ENCODE measurements around the gene VAC14.
"Not testable (repeated sequence)": the region's sequence is repeated elsewhere in the genome, so short reads cannot be mapped to it uniquely, and the experiment has no call there.

The VAC14 gene

DNA sequence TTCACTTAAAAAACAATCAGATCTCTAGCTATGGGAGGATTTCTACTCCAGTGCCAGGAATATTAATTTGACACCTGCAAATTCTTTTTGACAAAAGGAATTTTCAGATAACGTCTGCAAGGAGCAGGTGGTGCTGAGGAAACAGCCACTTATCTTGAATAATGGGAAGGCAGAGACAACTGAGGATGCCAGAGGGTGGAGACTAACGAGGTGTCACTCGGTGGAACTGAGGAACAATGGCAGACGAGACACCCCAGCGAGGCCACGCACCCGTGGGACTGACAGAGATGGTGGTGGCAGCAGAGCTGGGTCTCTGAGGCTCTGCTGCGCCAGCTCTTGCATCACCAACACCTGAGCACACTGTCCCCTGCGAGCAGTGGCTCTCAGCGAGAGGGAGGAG lies 42.2 kb downstream of the VAC14 start:
- DNase-seq: no peak

DNA sequence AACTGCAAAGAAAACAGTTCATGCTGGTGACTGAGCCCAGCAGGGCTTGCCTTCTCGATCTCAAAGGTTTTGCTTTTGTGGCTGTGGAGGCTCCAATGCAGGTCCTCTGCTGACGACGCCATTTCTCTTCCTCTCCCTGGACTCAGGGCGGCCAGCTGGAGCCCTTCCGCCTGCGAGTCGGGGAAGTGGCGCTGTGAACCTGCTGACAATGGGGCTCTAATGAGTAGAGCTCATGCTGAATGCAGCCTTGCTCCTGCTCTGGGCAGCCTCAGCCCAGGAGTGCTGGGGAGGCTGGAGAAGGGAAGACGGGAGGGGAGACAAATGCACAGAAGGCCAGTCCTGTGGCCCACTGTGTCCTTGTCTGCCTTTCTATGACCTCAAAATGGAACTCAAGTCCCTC lies 43.8 kb downstream of the VAC14 start:
- DNase-seq: no peak

DNA sequence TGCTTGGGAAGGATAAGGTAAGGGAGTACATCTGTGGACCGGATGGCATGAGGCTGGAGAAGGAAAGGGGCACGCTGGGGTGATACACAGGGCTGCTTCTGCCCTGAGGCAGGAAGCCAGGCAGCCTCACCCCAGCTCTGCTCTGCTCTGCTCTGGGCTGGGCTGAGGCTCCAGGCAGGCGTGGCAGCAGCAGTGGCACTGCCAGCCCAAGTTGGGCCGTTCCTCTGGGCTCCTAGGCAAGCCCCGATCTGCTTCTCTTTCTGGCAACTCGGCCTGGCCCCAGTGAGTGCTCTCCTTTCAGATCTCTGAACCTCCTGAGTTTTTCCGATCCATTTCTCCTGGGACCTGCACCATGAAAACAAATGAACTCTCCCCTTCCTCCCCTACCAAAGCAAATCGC lies 44.9 kb downstream of the VAC14 start:
- no peak for DNase-seq

DNA sequence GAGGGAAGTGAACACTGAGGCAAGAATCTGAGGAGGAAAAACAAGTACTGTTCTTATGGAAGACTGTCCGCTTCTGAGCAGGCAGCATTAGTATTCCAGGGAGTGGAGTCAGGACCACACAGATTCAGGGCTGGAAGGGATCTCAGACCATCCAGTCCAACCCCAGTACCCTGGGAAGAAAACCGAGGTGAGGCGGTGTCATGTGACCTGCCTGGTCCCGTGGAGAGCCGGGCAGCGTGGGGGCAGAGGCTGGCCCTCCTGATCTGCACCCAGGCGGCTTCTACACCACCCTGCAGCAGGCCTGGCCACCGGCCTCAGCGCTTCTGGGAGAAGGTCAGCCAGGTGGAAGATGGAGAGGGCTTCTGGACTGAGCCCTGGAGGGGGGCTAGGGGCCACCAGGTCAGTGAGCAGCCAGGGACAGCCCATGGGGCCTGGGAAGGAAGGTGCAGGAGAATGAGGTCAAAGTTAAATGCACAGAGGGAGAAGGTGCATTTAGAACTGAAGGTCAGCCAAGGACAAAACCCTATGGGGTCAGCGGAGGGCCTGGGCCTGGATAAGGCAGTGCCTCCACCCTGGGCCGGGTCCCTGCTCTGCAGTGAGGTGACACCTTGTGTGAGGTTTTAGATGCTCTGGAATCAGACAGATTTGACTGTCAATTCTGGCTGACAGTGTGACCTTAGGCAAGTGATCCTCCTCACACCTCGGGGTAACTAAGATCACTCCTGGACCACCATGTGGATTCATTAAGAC lies 45.9 kb downstream of the VAC14 start:
- DNase-seq: no peak

DNA sequence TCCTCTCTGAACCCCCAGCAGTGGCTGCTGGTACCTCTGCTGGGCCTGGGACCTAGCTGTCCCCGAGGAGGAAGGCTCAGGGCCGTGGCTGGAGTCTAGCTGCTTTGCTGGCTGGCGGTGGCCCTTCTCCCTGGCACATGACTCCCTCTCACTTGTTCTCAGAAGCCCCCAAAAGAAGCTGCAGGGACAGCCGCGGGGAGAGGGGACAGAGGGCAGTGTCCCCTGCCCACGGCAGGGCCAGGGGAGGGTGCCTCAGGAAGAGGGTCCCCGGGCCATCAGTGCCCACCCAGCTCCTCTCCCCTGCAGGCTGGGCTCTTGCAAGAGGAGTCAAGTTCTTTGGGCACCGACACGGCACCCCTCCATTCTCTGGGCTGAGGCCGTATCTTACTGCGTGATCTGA lies 46.6 kb downstream of the VAC14 start:
- DNase-seq: no peak

DNA sequence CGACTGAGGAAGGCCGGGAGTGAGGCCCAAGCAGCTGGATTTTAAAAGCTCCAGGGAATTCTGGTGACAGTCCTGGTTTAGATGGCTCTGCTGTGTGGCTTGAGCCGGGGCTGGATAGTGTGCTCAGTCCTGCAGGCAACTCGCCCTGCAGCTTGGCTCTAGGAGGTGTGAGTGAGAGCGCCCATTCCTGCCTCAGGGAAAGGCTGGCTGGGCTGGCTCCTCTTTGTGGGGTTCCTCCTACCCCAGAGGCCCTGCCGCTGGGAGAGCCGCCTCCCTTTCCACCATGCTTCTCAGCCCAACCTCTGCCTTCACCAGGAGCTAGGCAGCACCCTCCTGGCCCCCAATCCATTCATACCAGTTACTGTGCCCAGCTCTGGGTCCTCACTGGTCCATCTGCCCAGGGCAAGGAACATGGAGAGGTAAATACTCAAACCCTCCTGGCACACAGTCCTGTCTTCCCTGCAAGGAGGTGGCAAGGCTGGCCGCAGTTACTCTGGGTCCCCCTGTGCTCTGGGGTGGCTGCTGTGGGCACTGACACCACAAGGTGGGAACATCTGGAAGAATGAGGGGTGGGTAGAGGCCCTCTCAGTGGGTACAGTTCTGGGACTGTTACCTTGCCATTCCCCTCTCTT lies 47.1 kb downstream of the VAC14 start:
- DNase-seq: no peak

DNA sequence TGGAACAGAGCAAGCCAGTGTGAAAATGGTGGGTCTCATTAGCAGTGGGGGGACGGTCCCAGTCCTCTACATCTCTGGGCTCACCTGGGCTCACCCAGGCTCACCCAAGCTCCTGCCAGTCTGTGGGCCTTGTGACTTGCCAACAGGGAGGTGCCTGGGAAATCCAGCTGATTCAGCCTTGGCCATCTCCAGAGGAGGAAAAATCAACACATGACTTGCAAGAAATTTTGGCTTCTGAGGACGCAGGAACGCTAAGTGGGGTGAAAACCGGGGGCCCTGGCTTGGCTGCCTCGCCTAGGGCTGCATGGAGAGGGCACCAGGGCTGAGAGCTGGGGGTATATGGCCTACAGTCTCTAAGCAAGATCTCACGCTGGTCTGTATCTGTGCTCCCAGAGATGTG lies 47.7 kb downstream of the VAC14 start:
- no peak for DNase-seq

DNA sequence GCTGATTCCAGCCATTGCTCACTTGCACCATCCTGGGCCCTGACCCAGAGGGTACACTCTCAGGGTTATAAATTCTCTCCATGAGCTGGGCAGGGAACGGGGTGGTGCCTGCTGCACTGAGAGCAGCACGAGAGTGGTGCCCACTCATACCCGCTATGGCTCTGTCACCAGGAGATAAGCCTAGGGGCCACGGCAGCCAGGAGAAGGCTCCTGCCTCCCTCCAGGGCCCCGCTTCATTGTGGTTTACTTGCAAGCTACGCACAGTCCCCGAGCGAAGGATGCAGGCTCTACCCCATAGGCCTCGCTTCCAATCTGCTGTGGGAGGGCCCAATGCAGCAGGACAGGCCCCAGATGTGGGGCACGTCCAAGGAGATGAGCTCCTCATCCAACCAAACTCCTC lies 48.5 kb downstream of the VAC14 start:
- DNase-seq: no peak

DNA sequence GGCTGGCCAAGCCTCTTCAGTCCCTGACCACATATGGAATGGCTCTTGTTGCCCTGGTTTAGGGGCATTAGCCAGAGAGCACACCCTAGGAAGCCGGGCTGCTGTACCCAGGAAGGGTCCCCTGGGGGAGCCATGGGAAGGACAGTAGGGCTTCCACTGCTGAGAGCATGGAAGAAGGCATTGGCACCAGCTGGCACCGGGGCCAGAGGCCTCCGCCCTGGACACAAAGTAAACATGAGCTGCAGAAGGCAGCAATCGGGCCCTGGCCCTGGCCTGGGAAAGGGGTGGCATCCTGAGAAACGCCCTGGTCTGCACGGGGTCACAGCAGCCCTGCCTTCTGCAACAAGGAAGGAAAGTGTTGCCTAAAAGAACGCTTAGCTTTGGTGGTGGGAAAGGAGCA lies 49.4 kb downstream of the VAC14 start:
- DNase-seq: no peak

DNA sequence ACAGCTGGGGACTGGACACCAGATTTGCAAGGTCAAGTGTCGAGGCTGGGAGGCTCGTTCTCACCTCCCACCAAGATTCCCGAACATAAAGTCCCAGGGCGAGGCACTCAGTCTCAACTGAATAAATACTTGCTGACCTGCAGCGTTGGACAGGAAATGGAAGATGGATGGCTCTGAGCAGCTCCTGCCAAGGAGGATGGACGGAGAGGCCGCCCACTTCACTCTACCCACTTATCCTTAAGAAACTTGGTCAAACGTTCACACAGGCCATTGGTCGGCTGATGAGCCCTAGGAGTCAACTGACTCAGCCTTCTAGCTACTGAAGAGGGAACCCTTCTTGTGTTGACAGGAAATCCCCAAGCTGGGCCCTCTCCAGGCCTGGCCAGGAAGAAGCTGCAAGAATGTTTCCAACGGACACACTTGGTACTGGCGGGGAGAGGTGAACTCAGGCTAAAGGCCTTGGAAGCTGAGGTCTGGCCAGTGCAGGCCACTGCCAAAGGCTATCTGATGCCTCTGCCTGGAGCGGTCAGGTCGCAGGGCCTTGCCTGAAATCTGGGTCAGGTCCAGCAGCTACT lies 50.0 kb downstream of the VAC14 start:
- no peak for DNase-seq

DNA sequence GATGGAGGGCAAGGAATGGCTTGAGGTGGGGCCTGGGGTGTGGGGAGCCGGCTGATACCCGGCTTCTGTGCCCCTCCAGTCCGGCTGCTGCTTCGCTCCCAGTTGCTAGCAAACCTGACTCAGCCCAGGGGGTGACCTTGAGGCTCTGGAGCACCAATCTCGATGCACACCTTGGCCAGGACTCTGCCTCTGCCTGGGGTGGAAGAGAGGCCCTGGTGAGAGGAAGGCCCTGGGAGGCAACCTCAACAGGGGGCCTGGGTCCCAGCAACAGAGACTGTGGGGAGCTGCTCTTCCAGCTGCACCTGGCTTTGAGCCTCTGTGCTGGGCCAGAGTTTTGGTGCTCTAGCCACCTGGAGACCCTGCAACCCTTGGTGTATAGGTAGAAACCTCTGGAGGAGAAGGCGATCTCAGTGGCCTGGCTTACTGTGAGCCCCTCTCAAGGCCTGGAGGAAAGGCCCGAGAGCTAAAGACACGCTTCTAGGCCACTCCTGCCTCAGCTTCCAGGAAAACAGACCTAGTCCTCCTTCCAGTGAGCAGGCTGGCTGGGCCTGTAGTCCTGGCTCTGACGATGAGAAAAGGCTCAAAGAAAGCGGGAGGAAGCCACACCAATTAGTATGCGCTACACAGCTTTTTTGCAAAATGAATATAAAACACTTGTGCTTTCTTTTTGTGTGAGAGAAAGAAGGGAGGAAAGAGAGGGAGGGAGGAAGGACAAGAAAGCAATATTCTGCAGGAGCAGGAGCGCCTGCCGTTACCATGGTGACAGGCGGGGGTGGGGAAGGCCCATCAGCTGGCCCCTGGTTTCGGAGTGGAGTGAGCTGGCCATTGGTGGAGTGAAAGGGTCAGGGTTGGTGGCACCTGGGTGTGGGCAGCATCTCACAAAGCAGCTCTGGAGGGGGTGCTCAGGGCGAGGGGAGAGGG lies 51.0 kb downstream of the VAC14 start:
- DNase-seq: no peak

DNA sequence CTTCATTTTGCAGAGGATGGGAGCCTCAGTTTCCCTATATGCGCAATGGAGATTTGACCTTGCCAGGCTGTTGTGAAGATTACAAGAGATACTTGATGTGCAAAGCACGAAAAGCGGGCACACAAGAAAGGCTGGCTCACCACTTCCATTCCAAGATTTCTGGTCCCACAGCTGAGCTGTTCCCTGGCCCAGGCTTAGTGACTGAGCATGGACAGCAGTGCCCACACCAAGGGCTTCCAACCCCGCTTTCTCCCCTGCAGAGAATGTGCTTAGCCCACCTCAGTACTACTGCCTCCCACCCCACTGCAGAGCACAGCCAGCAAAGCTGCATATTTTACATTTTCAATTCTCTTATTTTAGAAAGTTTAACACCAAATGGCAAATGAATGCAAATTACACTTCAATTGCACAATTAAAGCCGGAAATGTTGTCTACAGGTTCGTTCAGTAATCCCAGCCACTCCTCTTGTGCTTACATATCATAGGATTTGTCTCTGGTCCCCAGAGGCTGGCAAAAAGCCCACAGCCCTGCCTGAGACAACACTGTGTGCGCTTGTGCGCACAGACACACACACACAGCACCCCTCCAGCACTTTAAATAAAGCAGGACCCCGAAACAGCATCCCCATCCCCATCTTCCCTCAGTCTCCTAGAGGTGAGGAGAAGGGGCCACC lies 51.8 kb downstream of the VAC14 start:
- no peak for DNase-seq

DNA sequence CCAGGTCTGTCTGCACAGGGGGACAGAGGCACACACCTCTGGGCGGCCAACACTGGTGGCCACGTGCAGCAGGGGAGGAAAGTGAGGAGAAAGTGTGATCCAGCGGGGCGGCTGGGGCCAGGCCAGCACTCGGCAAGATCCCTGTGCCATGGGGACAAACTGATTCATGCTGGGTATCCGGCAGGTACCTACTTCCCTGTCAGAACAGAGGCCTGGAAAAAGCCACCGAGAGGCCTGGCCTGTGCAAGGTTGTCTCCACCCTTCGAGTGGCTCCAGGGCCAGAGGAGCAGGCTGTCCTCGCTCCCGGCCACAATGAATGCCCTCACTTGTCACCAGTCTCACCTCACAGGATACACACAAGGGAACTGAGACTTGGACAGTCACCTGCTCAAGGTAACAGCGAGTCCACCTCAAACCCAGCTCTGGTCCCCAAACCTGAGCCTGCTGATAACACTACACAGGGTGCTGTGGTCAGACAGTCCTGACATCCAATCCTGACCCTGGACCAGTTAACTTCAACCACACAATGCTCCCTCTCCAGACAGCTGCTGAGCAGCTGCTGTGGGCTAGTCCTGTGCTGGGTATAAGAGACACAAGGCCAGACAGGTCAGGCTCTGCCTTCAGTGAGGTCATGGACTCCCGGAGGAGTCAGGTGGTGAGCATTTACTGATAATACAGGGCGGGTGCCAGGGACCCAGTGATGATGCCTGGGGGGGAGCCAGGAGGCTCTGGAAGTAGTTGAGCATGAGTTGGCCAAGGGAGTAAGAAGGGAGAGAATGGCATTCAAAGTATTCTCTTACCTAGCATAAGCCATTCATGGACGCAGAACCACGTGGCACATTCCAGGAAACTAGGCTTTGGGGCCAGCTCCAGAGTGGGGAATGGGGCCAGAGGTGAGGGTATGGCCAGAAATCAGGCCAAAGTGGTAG lies 53.0 kb downstream of the VAC14 start:
- no peak for DNase-seq

DNA sequence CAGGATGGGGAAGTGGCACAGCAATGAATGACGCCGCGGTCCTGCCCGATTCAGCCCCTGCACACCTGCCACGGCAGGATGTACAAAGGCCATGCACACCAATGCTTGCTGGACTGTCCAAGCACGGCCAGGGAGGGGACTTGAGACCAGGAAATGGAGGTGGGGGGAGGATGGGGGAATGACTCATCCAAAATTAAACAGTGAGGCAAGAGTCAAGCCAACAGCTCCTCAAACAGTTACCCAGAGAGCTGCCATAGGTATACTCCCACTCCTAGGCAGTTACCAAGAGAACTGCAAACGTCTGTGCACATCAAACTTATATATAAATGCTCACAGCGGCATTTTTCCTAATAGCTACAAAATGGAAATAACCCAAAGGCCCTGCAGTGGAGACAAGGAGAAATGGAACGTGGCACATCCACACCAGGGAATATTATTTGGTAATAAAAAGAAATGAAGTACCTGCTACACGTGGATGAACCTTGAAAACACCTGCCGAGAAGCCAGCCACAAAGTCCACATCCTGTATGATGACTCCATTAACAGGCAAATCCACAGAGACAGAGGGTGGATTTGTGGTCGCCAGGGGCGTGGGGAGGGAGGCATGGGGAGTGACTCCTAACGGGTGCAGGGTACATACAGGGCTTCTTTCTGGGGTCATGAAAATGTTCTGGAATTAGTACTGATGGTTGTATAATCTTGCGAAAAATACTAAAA lies 54.1 kb downstream of the VAC14 start:
- no peak for DNase-seq

DNA sequence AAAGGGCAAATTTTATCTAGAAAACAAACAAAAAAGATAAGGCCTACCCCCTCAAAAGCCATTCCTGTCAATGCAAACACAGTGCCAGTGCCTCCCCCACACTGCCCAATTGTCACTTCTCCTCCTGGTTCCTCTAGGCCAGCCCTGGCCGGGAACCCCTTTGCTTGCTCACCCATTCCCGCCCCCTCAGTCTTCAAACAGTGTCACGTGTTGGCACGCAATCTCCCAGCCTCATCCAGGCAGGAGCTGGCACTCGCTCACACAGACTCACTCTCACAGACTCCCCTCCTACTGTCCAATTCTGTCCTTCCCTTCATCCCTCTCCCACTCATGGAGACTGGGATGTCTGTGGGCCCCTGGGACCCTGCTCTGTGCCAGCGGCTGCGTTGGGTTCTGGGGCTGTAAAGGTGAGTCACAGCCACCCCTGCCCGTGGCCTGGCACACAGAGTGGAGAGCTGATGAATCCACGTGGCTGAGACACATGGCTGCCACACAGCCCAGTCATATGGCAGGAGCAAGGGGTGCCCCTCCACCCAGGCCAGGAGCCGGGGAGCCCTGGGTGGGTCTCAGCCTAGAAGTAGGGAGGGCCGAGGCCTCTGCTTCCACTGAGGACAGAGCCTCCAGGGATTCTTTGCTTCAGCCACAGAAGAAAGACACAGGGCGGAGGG lies 54.8 kb downstream of the VAC14 start:
- no peak for DNase-seq

DNA sequence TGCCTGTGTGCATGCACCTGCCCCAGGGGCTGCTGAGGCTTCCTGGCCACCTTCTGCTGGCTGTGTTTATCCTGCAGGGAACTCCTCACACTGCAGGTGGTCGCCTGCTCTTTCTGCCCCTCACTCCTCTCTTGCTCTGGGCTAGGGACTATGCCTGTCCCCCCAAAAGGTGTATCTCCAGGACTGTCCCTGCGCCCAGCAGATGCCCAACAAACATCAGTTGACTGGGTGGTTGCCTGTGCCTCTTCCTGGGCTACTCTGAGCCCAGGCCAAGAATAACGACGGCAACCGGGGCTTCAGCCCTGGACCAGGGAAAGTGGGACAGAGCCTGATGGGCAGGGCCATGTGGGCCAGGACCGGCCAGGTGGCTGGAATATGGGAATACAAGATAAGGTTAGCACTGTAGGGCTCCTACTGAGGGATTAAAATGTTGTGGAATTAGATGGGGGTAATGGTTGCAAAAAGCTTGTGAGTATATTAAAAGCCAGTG lies 55.4 kb downstream of the VAC14 start:
- DNase-seq: no peak

DNA sequence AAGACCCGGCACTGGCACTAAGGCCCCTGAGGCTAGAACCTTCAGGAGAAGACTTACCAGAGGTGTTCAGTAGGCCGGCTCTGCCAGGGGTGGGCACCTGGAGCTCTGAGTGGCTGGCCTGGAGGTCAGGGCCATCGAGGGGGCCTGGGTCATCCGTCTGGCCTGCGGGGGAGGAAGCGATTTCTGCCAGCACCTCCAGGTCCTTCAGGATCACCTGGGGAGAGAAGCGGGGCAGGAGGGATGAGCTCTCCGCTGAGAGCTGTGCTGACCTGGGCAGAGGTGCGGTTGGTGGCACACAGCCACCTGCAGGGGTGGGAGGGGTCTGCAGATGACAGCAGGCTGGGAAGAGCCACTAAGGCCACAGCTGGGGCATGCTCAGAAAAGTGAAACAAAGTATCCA lies 56.6 kb downstream of the VAC14 start:
- no peak for DNase-seq

DNA sequence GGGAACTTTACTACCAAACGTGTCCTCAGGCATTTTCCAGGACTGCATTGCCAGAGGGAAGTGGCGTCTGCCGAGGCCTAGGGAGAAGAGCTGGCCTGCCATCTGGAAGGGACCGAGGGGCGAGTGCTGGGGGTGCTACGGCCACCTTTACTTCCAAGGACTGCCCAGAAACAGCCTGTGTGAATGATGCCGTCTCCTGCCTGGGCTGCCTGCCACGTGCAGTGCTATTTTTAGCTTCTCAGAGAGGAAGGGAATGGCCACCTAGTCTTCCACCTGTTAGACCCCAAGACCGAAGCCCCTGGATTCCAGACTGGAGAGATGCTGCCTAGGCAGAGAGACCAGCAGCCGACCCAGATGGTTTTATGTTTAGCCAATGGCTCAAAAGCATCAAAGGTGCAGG lies 57.2 kb downstream of the VAC14 start:
- DNase-seq: no peak

DNA sequence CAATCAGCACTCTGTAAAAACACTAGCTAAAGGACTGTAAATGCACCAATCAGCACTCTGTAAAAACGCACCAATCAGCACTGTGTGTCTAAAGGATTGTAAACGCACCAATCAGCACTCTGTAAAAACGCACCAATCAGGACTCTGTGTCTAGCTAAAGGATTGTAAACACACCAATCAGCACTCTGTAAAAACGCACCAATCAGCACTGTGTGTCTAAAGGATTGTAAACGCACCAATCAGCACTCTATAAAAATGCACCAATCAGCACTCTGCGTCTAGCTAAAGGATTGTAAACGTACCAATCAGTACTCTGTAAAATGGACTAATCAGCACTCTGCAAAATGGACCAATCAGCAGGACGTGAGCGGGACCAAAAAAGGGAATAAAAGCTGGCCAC lies 58.0 kb downstream of the VAC14 start:
- DNase-seq: not testable (repeated sequence)

DNA sequence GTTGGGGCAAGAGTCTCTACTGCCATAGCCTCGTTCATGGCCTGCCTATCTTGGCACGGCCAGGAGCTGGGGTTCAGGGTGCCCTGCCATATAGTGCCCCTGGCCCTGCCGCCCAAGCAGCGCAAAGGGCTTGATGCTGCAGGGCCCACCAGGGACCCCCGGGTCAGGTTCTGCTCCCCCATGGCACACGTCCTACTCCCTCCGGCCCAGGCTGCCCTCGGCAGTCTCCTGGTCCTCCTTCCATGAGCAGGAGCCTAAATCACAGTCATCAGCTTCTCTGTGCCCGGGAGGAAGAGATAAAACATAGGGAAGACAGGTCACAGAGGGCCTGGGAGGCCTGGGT lies 59.2 kb downstream of the VAC14 start:
- DNase-seq: no peak
